ENCODE data around the gene PDXP. TPM values are rescaled to one million over a fixed set of nuclear protein-coding genes. Genes with fewer than 3 reads are reported as not detected.

Gene PDXP
- total and polyA plus RNA-seq, 9 of the 15 experiments (the other 6 are each of a cell fraction or from before 2014, with no cell fraction given), result 7.9 to 54.2 (median 38.8) TPM

DNA sequence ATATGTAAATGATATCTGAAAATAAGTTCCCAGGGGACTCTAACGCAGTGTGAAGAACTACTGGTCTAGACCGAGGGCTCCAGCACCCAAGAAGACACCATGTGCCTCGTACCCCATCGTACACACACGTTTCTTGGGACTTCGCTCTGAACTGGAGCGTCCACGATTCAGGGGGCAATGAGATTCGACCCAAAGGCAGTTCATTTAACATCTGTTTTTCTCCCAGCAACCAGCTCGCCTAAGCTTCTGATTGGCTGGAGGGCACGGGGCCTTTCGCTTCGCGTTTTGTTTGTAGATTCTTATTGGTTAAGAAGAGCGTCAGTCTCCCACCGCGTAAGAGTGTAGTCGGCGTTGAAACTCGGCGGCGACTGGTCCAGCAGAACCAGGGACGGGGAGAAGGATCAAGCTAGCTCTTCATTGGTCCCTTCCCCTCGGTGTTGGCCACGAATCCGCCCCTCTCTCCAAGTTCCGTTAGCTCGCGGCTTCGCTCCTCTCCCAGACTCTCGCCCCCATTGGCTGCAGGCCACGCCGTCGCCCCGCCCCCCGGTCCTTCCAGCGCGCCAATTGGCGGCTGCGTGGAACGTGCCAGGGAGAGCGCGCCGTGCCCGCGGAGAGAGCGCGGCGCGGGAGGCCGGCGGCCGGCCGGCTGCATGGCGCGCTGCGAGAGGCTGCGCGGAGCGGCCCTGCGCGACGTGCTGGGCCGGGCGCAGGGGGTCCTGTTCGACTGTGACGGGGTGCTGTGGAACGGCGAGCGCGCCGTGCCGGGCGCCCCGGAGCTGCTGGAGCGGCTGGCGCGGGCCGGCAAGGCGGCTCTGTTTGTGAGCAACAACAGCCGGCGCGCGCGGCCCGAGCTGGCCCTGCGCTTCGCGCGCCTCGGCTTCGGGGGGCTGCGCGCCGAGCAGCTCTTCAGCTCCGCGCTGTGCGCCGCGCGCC, at the start of gene PDXP (continued):
- TF ChIP-seq GMEB1 (CRISPR knock-in tag; IDR thresholded peaks at IDR 0.05) (peak; percentile 68), SP1 (CRISPR knock-in tag; IDR thresholded peaks at IDR 0.05) (peak; percentile 46; the same call in 1 of the 2 replicates), RBM25 (IDR thresholded peaks at IDR 0.05; ENCODE audit: low read depth, low read length, severe bottlenecking) (peak; percentile 86), FOXA3 (CRISPR knock-in tag; conservative IDR thresholded peaks at IDR 0.05 in 1 of 2, IDR thresholded peaks at IDR 0.05 in 1 of 2) (no peak), E2F3 (CRISPR knock-in tag; IDR thresholded peaks at IDR 0.05) (0 out of 2 replicates have a peak, but pooled peaks have one; percentile 51), CREM (IDR thresholded peaks at IDR 0.05; ENCODE audit: low read depth) (peak; percentile 85)
- TF ChIP-seq, protein P1, sequence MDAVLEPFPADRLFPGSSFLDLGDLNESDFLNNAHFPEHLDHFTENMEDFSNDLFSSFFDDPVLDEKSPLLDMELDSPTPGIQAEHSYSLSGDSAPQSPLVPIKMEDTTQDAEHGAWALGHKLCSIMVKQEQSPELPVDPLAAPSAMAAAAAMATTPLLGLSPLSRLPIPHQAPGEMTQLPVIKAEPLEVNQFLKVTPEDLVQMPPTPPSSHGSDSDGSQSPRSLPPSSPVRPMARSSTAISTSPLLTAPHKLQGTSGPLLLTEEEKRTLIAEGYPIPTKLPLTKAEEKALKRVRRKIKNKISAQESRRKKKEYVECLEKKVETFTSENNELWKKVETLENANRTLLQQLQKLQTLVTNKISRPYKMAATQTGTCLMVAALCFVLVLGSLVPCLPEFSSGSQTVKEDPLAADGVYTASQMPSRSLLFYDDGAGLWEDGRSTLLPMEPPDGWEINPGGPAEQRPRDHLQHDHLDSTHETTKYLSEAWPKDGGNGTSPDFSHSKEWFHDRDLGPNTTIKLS (IDR thresholded peaks at IDR 0.05; ENCODE audit: borderline replicate concordance, low read depth), result peak; percentile 35; the same call in 1 of the 2 replicates
- TF ChIP-seq, protein P2, sequence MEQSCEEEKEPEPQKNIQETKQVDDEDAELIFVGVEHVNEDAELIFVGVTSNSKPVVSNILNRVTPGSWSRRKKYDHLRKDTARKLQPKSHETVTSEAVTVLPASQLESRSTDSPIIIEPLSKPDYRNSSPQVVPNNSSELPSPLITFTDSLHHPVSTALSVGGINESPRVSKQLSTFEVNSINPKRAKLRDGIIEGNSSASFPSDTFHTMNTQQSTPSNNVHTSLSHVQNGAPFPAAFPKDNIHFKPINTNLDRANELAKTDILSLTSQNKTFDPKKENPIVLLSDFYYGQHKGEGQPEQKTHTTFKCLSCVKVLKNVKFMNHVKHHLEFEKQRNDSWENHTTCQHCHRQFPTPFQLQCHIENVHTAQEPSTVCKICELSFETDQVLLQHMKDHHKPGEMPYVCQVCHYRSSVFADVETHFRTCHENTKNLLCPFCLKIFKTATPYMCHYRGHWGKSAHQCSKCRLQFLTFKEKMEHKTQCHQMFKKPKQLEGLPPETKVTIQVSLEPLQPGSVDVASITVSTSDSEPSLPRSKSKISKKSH (CRISPR knock-in tag; IDR thresholded peaks at IDR 0.05), result no peak
